GM19438 (cell line): Measurements from ENCODE around the gene NSG2.
"Not testable (repeated sequence)": the region's sequence is repeated elsewhere in the genome, so short reads cannot be mapped to it uniquely, and the experiment has no call there.

Source experiments
- ATAC-seq: cut with Tn5 transposase; IDR thresholded peaks from one replicate; pipeline ENCODE4 v1.9.1; 2021; ENCODE audit warnings: low read depth; ENCODE audit not compliant: unreplicated experiment

The NSG2 gene

DNA sequence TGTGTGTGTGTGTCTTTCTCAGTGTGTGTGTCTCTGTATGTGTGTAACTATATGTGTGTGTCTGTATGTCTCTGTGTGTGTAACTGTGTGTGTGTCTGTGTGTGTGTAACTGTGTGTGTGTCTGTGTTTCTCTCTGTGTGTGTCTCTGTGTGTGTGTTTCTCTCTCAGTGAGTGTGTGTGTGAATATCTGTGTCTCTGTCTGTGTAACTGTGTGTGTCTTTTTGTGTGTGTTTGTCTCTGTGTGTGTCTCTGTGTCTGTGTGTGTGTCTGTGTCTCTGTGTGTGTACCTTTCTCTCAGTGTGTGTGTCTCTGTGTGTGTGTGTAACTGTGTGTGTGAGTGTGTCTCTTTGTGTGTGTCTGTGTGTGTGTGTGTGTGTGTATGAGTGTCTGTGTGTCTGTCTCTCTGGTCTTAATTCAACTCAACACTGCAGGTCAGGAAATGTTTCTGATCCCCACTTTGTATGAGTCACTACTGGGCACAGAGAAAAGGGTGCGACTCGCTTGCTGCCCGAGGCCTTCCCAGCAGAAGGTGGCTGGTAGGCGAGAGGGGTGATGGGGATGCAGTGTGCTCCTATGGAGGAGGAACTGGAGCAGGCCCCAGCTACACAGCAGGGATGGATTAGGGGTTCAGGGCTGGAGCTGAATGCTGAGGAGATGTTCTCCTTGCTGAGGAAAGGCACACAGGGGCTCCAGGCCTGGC, 52.1 kb downstream of the NSG2 start:
- ATAC-seq, result no peak

DNA sequence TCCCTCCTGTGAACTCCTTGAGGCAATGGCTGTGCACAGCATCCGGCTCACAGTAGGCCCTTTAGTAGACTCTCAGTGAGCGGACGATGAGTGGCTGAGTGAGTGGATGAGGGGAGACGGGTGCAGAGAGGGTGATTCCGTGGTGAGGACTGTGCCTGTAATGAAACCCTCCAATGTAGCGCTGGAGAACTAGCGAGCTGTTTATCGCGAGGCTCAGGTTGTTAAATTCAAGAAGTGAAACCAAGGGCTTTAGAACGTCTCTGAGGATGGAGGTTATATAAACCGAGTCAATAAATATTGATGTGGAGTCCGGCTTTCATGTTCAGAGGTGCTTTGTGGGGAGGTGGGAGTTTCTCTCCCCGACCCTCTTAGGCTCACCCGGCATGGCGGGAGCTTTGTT, 53.2 kb downstream of the NSG2 start:
- ATAC-seq, result no peak

DNA sequence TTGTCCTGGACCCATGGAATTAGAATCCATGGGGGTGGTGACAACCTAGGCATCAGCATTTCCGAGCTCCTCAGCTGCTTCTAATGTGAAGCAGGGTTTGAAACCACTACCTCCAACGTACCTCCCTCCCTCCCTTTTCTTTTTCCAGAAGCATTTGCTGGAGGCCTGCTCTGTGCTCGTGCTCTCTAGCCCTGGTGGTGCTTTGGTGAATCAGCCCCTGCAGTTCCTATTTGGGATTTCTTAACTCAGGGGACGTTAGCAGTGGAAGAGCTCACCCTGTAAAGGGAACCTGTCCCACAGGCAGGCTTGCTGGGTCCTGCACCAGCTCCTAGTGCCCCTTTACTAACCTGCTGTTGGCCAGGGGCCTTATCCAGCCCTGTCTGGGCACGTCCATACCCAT, 55.0 kb downstream of the NSG2 start:
- no peak for ATAC-seq

DNA sequence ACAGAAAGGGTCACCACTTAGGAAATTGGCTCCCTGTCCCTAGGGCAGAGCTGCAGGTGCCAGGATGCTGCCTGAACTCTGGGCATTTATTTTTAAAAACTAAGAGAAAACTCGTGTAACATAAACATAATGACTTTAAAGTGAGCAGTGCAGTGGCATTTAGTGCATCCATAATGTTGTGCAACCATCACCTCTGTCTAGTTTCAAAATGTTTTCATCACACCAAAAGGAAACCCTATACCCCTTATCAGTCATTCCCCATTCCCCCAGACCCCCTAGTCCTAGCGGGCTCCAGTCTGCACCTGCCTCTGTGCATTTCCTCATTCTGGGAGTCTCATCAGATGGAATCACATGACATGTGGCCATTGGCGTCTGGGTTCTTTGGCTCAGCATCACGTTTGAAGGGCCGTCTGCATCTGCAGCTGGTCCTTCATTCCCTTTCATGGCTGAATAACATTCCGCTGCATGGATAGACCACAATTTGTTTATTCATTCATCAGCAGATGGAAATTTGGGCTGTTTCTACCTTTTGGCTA, 55.8 kb downstream of the NSG2 start:
- ATAC-seq, result no peak

DNA sequence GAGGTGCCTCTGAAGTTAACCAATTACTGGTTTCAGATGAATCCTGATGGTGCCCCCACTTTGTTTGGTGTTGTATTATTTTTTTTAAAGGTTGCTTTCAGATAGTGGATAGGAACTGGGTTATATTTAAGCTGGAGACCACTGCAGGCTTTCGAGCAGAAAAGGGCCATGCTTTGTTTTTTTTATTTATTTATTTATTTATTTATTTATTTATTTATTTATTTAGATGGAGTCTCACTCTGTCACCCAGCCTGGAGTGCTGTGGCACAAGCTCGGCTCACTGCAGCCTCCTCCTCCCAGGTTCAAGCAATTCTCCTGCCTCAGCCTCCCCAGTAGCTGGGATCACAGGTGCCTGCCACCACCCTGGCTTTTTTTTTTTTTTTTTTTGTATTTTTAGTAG, 57.1 kb downstream of the NSG2 start:
- not testable (repeated sequence) for ATAC-seq

DNA sequence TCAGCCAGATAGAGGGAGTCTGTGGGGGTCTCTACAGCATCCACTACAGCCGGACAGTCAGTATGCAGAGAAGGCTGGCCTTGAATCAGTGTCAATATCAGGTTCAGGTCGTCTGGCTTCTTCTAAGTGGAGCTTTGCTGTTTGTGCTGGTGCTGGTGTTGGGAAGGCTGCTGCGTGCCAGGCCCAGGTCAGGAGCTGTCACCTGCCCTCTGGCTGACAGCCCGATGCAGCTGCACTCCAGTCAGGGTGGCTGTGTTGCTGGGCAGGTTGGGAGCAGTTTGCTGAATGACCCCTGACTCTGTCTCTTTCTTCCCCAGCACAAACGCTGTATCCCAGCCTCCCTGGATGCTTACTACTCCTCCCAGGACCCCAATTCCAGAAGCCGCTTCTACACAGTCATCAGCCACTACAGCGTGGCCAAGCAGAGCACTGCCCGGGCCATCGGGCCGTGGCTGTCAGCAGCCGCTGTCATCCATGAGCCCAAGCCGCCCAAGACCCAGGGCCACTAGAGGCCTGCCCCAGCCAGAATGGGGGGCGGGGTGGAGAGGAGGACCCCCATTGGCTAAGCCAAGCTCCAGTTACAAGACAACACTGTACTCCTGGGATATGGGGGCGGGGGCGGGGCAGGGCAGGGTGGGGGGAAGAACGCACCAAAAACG, 61.6 kb downstream of the NSG2 start:
- no peak for ATAC-seq

DNA sequence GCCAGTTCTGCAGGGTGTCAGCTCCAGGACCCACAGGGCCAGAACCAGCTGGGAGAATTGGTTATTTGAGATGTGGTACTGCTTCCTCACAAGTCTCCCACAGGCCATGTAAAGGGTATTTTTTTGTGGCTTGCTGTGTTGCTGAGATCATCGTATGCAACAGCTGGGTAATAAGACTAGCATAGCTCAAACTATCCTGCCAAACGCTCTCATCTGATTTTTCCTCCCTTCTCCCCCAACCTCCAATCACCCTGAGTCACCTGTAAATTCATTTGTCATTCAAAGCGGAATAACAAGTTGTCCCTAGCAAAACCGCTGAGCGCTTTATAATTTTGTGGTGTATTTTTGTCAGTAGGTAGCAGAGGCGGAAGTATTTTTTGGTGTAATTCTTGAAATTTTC, 63.2 kb downstream of the NSG2 start:
- ATAC-seq, result no peak

DNA sequence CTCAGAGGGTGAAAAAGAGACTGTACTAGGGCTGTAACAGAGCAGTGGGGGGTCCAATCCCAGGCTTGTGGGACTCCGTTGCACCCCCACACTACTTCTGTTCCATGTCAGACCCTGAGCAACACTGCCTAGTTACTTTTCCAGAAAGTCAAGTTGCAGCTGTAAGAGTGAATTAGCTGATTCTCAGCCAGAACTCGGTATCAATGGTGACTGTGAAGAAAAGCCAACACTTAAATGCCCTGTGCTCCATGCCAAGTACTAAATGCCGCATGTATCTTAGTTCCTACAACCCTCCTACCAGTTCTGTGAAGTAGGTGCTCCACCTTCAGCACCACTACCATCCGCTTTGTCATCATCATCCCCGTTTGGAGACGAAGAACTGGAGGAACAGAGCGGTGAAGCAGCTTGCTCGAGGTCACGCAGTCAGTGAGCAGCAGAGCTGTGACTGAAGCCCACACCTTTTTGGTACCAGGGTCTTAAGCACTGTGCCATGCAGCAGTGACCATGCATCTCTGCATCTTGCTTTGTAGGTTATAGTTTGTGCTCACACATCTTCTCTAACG, 64.3 kb downstream of the NSG2 start:
- ATAC-seq, result no peak

DNA sequence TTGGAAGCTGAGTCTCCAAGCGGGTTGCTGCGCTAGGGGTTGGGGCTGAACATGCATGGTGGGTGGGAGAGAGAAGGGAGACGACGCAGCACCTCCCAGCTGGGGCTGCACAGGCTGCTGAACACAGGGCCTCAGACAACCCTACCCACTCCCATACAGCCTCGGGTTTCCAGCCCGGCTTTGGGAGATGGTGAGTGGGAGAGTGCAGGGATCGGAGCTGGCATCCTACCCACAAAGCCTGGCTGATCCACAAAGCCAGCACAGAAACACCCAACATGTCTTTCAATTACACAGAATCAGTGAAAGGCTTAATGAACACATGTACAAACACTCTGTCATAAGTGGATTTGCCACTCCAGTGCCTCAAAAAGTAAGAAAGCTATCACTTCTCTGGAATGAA, 64.8 kb downstream of the NSG2 start:
- no peak for ATAC-seq

DNA sequence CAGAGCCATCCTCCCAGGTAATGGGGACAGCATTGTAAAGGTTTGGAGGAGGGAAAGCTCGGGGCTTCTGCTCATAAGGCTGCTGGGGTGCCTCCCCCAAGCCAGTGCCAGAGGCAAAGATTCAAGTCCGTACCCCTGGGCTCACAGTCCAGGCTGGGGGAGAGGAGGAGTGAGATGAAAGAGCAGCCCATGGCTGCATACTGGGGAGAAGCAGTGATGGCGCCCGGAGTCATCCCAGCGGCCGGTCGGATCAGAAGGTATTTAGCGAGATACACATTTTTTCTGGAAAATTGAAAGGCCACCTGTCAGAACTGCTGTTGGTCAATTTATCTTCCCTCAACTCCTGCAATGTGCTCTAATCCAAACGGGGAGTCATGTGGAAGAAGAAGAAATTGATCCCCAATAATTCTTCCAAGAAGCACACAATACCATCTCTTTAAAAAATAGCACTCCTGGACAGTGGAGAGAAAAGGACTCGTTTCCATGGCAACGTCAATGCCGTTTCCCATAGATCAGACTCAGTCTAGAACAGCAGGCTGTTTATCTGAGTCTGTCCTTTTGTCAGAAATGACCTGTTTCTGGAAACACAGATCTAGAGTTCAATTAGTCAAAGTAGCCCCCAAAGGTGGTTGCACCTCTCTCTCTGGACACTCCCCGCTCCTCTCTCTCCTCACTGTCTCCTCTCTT, 65.9 kb downstream of the NSG2 start:
- ATAC-seq, result no peak

DNA sequence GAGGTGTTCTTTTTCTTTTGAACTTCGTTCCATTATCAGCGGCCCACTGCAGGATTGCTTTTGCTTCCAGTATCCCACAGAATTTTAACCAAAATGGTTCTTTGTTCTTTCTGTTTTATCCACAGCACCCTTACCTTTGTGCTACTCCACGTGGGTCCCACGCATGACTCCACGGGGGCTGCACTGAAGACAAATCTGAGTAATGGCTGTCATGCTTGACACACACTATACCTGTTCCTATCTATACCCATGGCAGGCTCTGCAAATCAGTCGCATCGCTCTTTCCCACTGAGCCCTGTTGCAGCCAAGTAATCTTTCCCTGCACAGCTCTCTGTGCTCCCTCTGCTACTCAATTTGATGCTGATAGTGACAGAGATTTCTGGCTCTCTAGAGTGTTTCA, 69.7 kb downstream of the NSG2 start:
- ATAC-seq, result no peak

DNA sequence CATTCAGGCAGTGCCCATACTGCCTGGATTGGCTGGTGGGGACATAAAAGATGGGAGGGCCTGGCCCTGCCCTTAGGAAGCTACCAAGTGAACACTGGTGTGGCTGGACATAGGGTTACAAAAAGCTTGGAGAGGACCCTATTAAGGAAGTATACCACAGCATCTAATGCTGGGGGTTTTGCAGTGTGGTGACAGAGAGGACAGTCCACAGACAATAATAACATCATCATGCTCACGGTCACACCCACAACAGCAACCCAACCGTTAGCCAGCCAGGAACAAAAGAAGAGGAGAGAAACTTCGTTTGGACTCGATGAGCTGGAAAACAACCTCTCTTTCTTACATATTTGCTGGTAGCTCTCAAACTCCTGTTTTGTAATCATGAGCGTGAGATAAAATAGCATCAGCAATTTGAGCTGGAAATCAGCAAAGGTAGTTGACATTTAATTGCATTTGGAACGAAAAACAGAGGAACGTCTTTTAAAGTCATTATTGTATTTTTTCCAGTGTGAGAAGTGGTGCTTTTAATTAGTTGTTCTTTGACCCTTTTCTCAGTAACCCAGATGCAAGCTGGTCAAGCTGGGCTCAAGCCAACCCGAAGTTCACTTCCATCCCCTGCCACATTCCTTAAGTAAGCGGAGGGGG, 73.4 kb downstream of the NSG2 start:
- no peak for ATAC-seq

DNA sequence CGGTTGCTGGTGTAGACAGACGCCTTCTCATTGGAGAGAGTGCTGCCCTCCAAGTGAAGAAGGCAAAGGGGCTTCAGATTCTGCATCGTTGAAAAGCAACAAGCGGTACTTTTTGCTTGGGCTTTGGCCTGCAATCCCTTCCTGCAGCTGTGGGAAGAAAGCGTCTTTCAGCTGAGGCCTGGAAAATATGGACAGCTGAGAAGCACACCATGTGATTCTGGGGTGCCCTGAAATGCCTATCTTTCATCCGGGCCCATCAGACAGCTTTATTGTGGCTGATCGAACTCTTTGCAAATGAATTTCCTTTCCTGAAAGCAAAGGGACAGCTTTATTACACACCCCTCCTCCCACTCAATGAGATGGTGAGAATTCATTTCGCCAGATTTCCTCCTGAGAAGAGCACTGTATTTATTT, 74.0 kb downstream of the NSG2 start:
- no peak for ATAC-seq

DNA sequence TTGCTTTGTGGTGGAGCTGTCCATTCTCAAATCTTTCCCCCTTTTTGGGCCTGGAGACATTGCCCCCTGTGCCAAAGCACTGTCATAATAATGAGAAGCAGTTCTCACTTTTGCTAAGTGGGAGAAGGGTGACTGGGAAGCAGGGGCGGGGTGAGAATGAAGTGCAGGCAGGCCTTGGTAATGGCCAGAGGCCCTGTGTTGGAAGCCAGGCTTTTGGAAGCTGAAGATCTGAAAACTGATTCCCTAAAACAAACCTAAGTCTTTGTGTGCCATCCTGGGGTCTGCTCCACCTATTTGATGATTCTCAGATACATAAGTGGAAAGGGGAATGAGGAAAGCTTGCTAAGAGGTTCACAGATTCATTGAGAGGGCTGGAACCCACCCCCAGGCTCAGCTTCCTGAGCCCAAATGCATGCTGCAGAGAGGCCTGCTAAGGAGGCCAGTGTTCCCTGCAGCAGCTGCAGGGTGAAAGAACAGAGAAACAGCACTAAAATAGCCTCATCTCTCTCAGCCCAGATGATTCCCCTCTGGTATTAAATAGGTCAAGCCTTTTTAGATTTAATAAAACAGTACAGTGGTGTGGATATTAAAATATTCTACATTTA, 75.0 kb downstream of the NSG2 start:
- no peak for ATAC-seq

DNA sequence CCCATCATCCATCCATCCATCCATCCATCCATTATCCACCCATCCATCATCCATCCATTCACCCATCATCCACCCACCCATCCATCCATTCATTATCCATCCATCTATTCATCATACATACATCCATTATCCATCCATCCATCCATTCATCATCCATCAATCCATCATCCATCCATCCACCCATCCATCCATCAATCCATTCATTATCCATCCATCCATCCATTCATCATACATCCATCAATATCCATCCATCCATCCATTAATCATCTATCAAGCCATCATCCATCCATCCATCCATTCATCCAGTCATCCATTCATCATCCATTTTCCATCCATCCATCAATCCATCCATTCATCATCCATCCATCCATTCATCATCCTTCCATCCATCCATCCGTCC, 89.0 kb downstream of the NSG2 start:
- ATAC-seq, result no peak

DNA sequence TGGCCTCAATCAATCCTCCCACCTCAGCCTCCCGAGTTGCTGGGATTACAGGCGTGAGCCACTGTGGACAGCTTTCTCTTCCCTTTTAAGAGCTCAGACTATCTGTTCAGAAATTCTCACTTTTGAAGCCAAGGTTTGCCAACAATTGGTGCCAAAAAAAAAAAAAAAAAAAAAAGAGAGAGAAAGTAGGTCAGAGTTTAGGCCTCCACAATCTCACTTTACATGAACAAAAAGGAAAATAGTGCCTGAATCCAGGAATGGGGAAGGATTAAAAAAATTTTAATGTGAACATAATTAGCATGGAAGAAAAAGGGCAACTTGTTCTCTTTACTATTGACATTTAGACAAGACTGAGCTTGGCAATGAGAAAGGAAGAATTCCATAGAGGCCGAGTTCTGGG, 94.1 kb downstream of the NSG2 start:
- no peak for ATAC-seq

DNA sequence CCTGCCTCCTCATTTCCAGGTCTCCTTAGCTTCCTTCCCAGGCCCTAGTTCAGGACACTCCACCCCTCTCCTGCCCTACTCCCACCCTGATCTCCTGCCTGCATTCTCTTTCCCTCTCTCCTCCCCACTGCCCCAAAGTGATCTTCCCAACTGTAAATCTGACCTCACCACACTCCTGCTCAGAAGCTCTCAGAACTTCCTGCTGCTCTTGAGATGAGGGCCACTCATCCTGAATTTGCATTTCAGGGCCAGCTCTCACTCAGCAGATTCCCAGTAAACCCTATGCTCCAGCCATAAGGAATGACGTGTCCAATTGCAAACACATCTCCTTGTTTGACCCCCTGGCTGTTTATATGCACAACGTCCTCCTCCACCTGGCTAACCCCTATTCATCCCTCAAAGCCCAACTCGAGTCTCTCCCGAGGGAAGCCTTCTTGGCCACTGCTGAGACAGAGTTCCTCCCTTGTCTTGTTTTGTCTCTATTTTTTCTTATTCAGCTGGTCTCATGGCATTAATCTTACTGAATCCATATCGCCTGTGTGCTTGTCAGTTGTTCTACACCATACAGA, 95.0 kb downstream of the NSG2 start:
- ATAC-seq, result no peak

DNA sequence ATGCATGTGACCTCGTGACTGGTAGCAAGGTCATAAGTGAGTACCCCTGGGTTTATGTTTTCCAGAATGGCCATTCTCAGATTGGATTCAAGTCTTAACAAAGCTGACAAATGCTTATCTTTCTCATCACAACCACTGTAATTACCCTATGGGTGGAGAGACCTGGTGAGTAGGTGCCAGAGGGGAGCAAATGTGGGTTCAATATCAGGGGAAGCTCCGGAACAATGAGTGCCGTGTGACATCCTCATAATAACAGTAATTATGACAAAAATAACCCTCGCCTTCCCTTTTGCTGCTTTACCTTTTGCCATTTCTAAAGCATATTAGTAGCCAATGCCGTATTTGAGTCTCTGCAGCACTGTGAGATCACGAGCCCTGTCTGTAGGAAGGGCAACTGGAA, 95.9 kb downstream of the NSG2 start:
- no peak for ATAC-seq

DNA sequence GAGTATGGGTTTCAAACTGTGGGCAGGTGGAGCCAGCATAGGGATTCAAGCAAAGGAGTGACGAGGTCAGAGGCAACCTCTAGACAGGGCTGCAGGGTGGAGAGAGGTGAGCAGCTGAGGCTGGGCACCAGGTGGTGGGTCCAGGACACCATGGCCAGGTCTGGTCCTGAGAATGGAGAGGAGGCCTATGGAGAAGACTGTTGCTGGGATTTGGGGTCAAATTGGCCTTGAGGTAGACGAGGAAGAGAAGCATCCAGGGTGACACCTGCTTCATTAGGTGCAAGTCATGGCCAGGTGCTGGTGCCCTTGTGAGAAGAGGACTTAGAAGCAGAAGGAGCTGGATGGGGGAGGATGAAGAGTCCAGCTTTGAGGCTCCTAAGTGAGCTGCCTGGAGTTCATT, 99.6 kb downstream of the NSG2 start:
- ATAC-seq, result no peak

DNA sequence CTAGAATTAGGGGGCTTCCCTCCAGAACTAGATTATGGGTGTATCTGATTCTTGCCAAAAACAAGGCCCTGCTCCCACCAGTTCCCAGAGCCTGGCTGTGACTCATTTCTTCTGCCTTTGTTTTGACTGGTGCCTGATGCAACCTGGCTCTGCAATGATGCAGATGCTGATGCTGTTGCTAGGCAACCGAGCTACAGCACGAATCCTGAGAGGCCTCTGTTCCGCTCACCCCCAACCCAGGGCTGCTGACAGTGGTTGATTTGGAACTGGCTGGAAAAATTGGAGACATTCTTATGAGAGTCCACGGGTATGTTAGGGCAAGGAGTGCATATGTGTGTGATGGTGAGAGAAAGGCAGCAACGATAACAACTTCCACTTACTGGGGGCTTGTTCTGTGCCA, 100.3 kb downstream of the NSG2 start:
- ATAC-seq, result no peak
